HEK293 (cell line): ENCODE measurements around the gene PPA1.

Source experiments
- HOXA7 ChIP-seq: sonication (generic); formaldehyde crosslinking; IDR thresholded peaks from 2 replicates; pipeline ENCODE4 v1.8.1; 2022; ENCODE audit warnings: missing genetic modification reagents, borderline replicate concordance
- KLF9 ChIP-seq: fragments of 450-650 bp; formaldehyde crosslinking; IDR thresholded peaks from 2 replicates; pipeline ENCODE4 v1.5.1; 2016; ENCODE audit warnings: missing biosample characterization, missing genetic modification characterization, low read depth
- ZBTB7A ChIP-seq: fragments of 450-650 bp; formaldehyde crosslinking; IDR thresholded peaks from 2 replicates; pipeline ENCODE4 v1.5.1; 2016; ENCODE audit warnings: low read depth, missing biosample characterization, missing genetic modification characterization
- ZNF24 ChIP-seq: fragments of 450-650 bp; formaldehyde crosslinking; IDR thresholded peaks from 2 replicates; pipeline ENCODE4 v1.5.1; 2016; ENCODE audit warnings: missing biosample characterization, missing genetic modification characterization
- ZNF768 ChIP-seq: fragments of 450-650 bp; formaldehyde crosslinking; IDR thresholded peaks from 2 replicates; pipeline ENCODE4 v1.5.1; 2018; ENCODE audit warnings: missing biosample characterization, mild to moderate bottlenecking, missing genetic modification characterization
- ZSCAN23 ChIP-seq: fragments of 450-650 bp; formaldehyde crosslinking; IDR thresholded peaks from 2 replicates; pipeline ENCODE4 v1.5.1; 2016; ENCODE audit warnings: missing biosample characterization, missing genetic modification characterization
- TF ChIP-seq, protein P1 (sequence below): fragments of 450-650 bp; formaldehyde crosslinking; IDR thresholded peaks from 2 replicates; pipeline ENCODE4 v1.5.1; 2016; ENCODE audit warnings: missing biosample characterization, missing genetic modification characterization

GRCh38 chr10:70228491-70228890 is 4.7 kb downstream of the PPA1 start:
- no peak for TF ChIP-seq HOXA7 (CRISPR knock-in tag)
- TF ChIP-seq, protein P1, sequence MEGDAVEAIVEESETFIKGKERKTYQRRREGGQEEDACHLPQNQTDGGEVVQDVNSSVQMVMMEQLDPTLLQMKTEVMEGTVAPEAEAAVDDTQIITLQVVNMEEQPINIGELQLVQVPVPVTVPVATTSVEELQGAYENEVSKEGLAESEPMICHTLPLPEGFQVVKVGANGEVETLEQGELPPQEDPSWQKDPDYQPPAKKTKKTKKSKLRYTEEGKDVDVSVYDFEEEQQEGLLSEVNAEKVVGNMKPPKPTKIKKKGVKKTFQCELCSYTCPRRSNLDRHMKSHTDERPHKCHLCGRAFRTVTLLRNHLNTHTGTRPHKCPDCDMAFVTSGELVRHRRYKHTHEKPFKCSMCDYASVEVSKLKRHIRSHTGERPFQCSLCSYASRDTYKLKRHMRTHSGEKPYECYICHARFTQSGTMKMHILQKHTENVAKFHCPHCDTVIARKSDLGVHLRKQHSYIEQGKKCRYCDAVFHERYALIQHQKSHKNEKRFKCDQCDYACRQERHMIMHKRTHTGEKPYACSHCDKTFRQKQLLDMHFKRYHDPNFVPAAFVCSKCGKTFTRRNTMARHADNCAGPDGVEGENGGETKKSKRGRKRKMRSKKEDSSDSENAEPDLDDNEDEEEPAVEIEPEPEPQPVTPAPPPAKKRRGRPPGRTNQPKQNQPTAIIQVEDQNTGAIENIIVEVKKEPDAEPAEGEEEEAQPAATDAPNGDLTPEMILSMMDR, result no peak
- TF ChIP-seq ZNF768 (tag by site-specific recombination), result no peak
- no peak for TF ChIP-seq ZSCAN23 (tag by site-specific recombination)
- no peak for TF ChIP-seq ZNF24 (tag by site-specific recombination)
- no peak for TF ChIP-seq ZBTB7A (tag by site-specific recombination)
- no peak for TF ChIP-seq KLF9 (tag by site-specific recombination)
